Astrocyte (in vitro differentiated cells and primary cell): ENCODE results near the gene SH3RF2.

ENCODE experiments used
- EZH2 ChIP-seq: IDR thresholded peaks from 2 replicates; pipeline ENCODE4 v1.6.1; 2012; ENCODE audit warnings: mild to moderate bottlenecking, low read length, inconsistent platforms; ENCODE audit not compliant: insufficient read depth
- TF ChIP-seq, protein P1 (sequence below): IDR thresholded peaks from 2 replicates; pipeline ENCODE4 v1.5.1; 2011; ENCODE audit warnings: low read depth, mild to moderate bottlenecking, inconsistent platforms, low read length, moderate library complexity; ENCODE audit not compliant: insufficient read depth

DNA sequence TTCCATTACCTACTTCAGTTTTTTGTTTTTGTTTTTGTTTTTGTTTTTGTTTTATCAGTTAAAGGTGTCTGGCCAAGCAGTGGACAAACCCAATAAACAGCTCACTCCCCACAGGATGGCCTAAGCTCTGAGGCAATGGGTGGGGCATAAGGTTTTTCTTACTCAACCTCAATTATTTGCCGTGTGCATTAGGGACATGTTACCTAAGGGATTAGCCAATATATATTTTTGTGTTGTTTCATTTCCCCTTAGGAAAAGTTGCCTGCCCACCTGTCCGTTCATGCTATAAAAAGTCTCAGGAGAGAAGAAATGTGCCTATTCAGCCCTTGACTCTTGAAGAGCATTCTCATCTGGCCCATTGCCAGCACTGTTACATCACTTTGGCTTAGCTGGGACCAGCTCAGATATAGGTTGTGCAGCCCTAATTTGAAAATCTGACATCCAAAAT is 7.3 kb downstream of the SH3RF2 start:
- no peak for TF ChIP-seq EZH2
- TF ChIP-seq, protein P1, sequence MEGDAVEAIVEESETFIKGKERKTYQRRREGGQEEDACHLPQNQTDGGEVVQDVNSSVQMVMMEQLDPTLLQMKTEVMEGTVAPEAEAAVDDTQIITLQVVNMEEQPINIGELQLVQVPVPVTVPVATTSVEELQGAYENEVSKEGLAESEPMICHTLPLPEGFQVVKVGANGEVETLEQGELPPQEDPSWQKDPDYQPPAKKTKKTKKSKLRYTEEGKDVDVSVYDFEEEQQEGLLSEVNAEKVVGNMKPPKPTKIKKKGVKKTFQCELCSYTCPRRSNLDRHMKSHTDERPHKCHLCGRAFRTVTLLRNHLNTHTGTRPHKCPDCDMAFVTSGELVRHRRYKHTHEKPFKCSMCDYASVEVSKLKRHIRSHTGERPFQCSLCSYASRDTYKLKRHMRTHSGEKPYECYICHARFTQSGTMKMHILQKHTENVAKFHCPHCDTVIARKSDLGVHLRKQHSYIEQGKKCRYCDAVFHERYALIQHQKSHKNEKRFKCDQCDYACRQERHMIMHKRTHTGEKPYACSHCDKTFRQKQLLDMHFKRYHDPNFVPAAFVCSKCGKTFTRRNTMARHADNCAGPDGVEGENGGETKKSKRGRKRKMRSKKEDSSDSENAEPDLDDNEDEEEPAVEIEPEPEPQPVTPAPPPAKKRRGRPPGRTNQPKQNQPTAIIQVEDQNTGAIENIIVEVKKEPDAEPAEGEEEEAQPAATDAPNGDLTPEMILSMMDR = no peak
